Activated CD8-positive, alpha-beta memory T cell treated with anti-CD3 and anti-CD28 coated beads, Interleukin-2, amount 50 U/mL, for 1 hour (primary cell): ENCODE results near the gene FAM193B.
"Not testable (repeated sequence)": the region's sequence is repeated elsewhere in the genome, so short reads cannot be mapped to it uniquely, and the experiment has no call there.

Experiments used
- DNase-seq: peaks from one replicate; pipeline ENCODE4 v3.0.0-alpha.2; 2020; ENCODE audit errors: extremely low read depth

FAM193B gene

GRCh38 chr5:177486256-177486655 lies 68.1 kb downstream of the FAM193B start:
- DNase-seq = no peak

GRCh38 chr5:177485753-177486152 lies 68.6 kb downstream of the FAM193B start:
- DNase-seq = not testable (repeated sequence)

- no peak for DNase-seq
Observed at GRCh38 chr5:177484902-177485549, 69.3 kb downstream of the FAM193B start.

- no peak for DNase-seq
Observed at GRCh38 chr5:177483994-177484901, 70.1 kb downstream of the FAM193B start.

- DNase-seq = no peak
Observed at GRCh38 chr5:177483042-177483441, 71.3 kb downstream of the FAM193B start.

GRCh38 chr5:177482359-177482795 lies 72.0 kb downstream of the FAM193B start:
- DNase-seq = no peak

- DNase-seq = no peak
Observed at GRCh38 chr5:177479774-177480173, 74.6 kb downstream of the FAM193B start.

- no peak for DNase-seq
Observed at GRCh38 chr5:177478711-177479646, 75.4 kb downstream of the FAM193B start.

- no peak for DNase-seq
Observed at GRCh38 chr5:177477701-177478477, 76.5 kb downstream of the FAM193B start.

GRCh38 chr5:177476531-177477233 lies 77.7 kb downstream of the FAM193B start:
- no peak for DNase-seq

- no peak for DNase-seq
Observed at GRCh38 chr5:177475563-177476427, 78.6 kb downstream of the FAM193B start.

- no peak for DNase-seq
Observed at GRCh38 chr5:177474846-177475562, 79.4 kb downstream of the FAM193B start.

GRCh38 chr5:177474002-177474476 lies 80.3 kb downstream of the FAM193B start:
- DNase-seq = no peak

- no peak for DNase-seq
Observed at GRCh38 chr5:177473443-177474001, 80.8 kb downstream of the FAM193B start, which contains the start of gene DBN1. DBN1 (minus strand) TSS chr5:177473634; CDS start chr5:177473521, 113 bp downstream.

- no peak for DNase-seq
Observed at GRCh38 chr5:177472460-177473442, 81.6 kb downstream of the FAM193B start.

- no peak for DNase-seq
Observed at GRCh38 chr5:177471610-177472356, 82.6 kb downstream of the FAM193B start.
